Parathyroid adenoma (tissue), 2 donors: Measurements from ENCODE around the gene FAM193B.
"Not testable (repeated sequence)": the region's sequence is repeated elsewhere in the genome, so short reads cannot be mapped to it uniquely, and the experiment has no call there.

Source experiments
- H2AFZ ChIP-seq: fragments of 300-600 bp; sonication (generic); one replicate; pipeline ENCODE4 v1.7.0; 2017; ENCODE audit warnings: antibody characterized with exemption, mild to moderate bottlenecking
- H3K27ac ChIP-seq: fragments of 300-600 bp; sonication (generic); one replicate; pipeline ENCODE4 v1.7.0; 2017
- H3K27me3 ChIP-seq: fragments of 300-600 bp; sonication (generic); one replicate; pipeline ENCODE4 v1.7.0; 2017; ENCODE audit warnings: low read length; ENCODE audit not compliant: control insufficient read depth, insufficient read depth
- H3K36me3 ChIP-seq: fragments of 300-600 bp; sonication (generic); one replicate; pipeline ENCODE4 v1.7.0; 2017; ENCODE audit warnings: low read length; ENCODE audit not compliant: control insufficient read depth, insufficient read depth
- H3K4me1 ChIP-seq: fragments of 300-600 bp; sonication (generic); one replicate; pipeline ENCODE4 v1.7.0; 2017; ENCODE audit warnings: control low read depth
- H3K4me2 ChIP-seq: fragments of 300-600 bp; sonication (generic); one replicate; pipeline ENCODE4 v1.7.0; 2017; ENCODE audit warnings: low read length
- H3K4me3 ChIP-seq: fragments of 300-600 bp; sonication (generic); one replicate; pipeline ENCODE4 v1.7.0; 2017; ENCODE audit warnings: low read depth, low read length
- H3K79me2 ChIP-seq: fragments of 300-600 bp; sonication (generic); one replicate; pipeline ENCODE4 v1.7.0; 2017; ENCODE audit warnings: control low read depth
- H3K9ac ChIP-seq: fragments of 300-600 bp; sonication (generic); one replicate; pipeline ENCODE4 v1.7.0; 2017; ENCODE audit warnings: mild to moderate bottlenecking
- H3K9me3 ChIP-seq: fragments of 300-600 bp; sonication (generic); one replicate; pipeline ENCODE4 v1.7.0; 2017; ENCODE audit warnings: low read length; ENCODE audit not compliant: control insufficient read depth
- CTCF ChIP-seq: fragments of 300-600 bp; sonication (generic); IDR thresholded peaks from one replicate; pipeline ENCODE4 v1.7.0; 2017; ENCODE audit warnings: antibody characterized with exemption, mild to moderate bottlenecking
- donor health status: primary hyperparathyroidism.

The FAM193B gene

DNA sequence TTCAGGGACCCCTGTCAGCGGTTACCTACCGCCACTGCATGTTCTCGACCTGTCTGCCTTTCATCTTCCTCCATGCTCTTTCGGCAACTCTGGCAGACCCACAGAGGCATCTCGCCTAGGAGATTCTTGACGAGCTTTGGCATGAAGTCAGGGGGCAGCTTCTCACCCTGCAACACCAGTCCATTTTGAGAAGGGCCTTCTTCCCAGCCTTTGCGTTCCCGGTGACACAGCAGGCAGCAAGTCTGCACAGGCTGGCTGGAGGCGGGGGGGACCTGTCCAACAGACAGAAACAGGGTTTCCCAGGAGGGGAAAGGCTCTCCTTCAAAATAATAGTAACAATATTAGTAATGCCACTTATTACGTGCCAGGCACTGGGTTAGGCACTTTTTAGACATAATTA, 15.5 kb downstream of the FAM193B start:
- Histone ChIP-seq H3K27ac (no peak overlapping the region), H3K79me2 (peaks cover 18% of the 10 kb centered on the region), H3K4me3 (no peak overlapping the region), H3K9ac (no peak overlapping the region), H3K27me3 (no peaks in the 10 kb centered on the region), H3K4me1 (peaks cover 8% of the 10 kb centered on the region), H3K36me3 (no peaks in the 10 kb centered on the region), H3K4me2 (no peak overlapping the region), H3K9me3 (no peaks in the 10 kb centered on the region), H2AFZ (no peak overlapping the region)
- TF ChIP-seq CTCF: no peak

GRCh38 chr5:177537389-177538361, 16.7 kb downstream of the FAM193B start:
- H3K36me3 ChIP-seq: no peaks in the 10 kb centered on the region
- H3K9me3 ChIP-seq: no peaks in the 10 kb centered on the region
- no peak overlapping the region for H3K4me2 ChIP-seq
- no peak for TF ChIP-seq CTCF
- no peak overlapping the region for H3K4me3 ChIP-seq
- no peak overlapping the region for H2AFZ ChIP-seq
- peaks cover 18% of the 10 kb centered on the region for H3K79me2 ChIP-seq
- peaks cover 8% of the 10 kb centered on the region for H3K4me1 ChIP-seq
- no peaks in the 10 kb centered on the region for H3K27me3 ChIP-seq
- H3K9ac ChIP-seq: no peak overlapping the region
- no peak overlapping the region for H3K27ac ChIP-seq

DNA sequence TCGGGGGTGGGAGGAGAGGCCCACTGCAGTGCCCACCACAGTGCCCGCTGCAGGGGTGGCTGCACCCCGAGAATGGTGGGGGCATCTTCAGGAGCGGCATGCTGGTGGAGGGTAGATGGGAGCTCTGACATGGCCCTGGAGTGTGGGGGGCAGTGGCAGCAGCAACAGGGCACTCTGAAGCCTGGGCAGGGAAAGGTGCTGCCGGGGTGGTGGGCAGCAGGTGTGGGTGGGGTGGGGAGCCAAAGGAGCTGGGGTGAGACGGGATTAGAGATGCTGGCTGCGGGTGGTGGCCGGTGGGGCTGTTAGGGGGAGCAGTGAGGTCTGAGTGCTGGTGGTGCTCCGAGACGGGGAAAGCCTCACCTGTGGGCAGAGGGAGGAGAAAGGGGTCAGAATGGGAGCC, 18.0 kb downstream of the FAM193B start:
- Histone ChIP-seq H3K4me1 (peaks cover 8% of the 10 kb centered on the region), H3K9ac (no peak overlapping the region), H3K79me2 (peaks cover 21% of the 10 kb centered on the region), H3K4me3 (no peak overlapping the region), H3K27ac (no peak overlapping the region), H2AFZ (no peak overlapping the region), H3K36me3 (no peaks in the 10 kb centered on the region), H3K27me3 (no peaks in the 10 kb centered on the region), H3K9me3 (no peaks in the 10 kb centered on the region), H3K4me2 (no peak overlapping the region)
- TF ChIP-seq CTCF: no peak

- no peak overlapping the region for H3K9ac ChIP-seq
- no peaks in the 10 kb centered on the region for H3K9me3 ChIP-seq
- no peak for TF ChIP-seq CTCF
- H3K27ac ChIP-seq: no peak overlapping the region
- peaks cover 8% of the 10 kb centered on the region for H3K4me1 ChIP-seq
- no peaks in the 10 kb centered on the region for H3K27me3 ChIP-seq
- H3K4me3 ChIP-seq: no peak overlapping the region
- H3K4me2 ChIP-seq: no peak overlapping the region
- peaks cover 28% of the 10 kb centered on the region for H3K79me2 ChIP-seq
- no peak overlapping the region for H2AFZ ChIP-seq
- no peaks in the 10 kb centered on the region for H3K36me3 ChIP-seq
Observed at GRCh38 chr5:177535125-177535524, 19.2 kb downstream of the FAM193B start.

- H3K4me2 ChIP-seq, H3K36me3 ChIP-seq: not testable (repeated sequence)
Observed at GRCh38 chr5:177534433-177534832, 19.9 kb downstream of the FAM193B start.

More at GRCh38 chr5:177534433-177534832, 19.9 kb downstream of the FAM193B start:
- H3K9ac ChIP-seq, H3K9me3 ChIP-seq, H3K4me3 ChIP-seq, H3K27ac ChIP-seq, H2AFZ ChIP-seq, H3K4me1 ChIP-seq, H3K27me3 ChIP-seq: not testable (repeated sequence)
- peaks cover 33% of the 10 kb centered on the region for H3K79me2 ChIP-seq
